NCI-H446 (cell line): ENCODE data around the gene CERS3.
"Not testable (repeated sequence)": the region's sequence is repeated elsewhere in the genome, so short reads cannot be mapped to it uniquely, and the experiment has no call there.

Experiments
- DNase-seq, 2 experiments: peaks; one replicate each; lab custom pipeline; 2025; lab: John Stamatoyannopoulos, UW

The CERS3 gene

DNA sequence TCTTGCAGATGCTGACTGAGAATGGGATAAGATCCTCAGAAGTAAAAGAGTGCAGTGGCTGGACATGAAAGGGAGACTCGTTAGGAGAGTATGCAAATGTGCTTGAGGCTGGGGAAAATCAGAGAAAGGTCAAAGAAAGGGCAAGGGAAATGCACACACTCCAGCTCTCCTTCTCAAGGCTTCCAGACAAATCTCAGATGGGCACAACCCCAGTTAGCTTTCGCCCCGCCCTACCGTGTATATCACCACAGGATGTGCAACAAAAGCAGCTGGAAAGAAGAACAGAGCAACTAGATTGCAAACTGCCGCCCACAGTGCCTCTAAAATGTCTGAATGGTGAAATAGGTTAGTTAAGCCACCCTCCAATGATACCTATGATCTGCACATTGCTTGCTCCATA, 63.9 kb downstream of the CERS3 start:
- DNase-seq: no peak

DNA sequence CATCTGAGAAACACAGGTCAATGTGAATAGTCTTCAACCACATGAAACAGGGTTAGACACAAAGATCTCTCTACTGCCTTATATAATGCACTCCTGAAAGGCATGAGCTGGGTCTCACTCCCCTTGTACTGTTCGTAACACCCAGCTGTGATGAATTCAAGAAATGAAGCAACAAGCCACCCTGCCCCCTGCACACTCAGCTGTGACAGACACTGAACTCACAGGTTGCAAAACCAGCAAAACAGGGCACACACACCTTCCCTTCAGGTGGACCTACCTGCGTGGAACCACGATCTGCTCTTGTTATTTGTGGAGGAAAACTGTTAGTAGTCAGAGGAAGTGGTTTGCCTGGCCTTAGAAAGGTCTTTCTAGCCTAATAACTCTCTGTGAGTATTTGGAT, 64.5 kb downstream of the CERS3 start:
- DNase-seq: no peak

GRCh38 chr15:100463515-100463914, 65.2 kb downstream of the CERS3 start:
- no peak for DNase-seq

GRCh38 chr15:100461049-100461448, 67.7 kb downstream of the CERS3 start:
- DNase-seq: no peak

DNA sequence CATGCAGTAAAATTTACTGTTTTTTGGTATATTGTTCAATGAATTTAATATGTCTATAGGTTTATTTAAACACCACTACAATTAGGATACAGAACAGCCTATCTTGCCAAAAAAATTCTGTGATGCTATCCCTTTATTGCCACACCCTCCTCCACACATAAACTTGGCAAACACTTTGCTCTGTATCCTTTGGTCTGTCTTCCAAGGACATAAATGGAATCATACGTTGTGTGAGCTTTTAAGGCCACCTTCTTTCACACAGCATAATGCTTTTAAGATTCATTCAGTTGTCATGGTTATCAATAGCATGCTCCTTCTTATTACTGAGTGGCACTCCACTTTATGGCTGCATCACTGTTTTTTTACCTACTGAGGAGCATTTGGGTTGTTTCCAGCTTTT, 71.5 kb downstream of the CERS3 start:
- DNase-seq: no peak

DNA sequence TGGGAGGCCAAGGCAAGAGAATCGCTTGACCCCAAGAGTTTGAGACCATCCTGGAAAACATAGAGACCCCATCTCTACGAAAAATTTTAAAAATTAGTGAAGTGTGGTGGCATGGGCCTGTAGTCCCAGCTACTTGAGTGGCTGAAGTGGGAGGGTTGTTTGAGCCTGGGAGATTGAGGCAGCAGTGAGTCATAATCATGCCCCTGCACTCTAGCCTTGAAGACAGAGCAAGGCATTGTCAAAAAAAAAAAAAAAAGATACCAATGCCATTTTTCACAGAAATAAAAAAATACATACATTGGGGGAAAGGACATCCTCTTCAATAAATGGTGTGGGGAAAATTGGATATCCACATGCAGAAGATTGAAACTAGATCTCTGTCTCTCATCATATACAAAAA, 74.6 kb downstream of the CERS3 start:
- DNase-seq: no peak

DNA sequence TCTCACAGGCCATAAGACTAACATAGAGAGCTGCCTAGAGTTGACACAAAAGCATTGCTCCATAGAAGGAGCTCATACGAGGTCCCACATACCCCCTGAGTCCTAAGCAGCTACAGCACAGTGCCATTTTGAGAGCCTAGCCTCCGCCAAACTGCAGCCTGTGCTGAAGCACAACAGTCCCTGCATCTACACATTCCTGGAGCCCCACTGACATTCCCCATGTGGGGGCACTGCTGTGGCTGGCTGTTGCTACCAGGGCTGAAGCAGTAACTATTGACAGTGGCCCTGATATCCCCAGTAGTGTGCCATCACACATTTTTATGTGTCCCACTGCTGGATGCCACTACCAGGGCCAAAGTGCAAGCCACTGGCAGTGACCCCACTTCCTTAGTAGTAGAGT, 80.3 kb downstream of the CERS3 start:
- no peak for DNase-seq

- not testable (repeated sequence) for DNase-seq
Observed at GRCh38 chr15:100441063-100441462, 87.7 kb downstream of the CERS3 start.

- DNase-seq: no peak
Observed at GRCh38 chr15:100439514-100439913, 89.2 kb downstream of the CERS3 start.

DNA sequence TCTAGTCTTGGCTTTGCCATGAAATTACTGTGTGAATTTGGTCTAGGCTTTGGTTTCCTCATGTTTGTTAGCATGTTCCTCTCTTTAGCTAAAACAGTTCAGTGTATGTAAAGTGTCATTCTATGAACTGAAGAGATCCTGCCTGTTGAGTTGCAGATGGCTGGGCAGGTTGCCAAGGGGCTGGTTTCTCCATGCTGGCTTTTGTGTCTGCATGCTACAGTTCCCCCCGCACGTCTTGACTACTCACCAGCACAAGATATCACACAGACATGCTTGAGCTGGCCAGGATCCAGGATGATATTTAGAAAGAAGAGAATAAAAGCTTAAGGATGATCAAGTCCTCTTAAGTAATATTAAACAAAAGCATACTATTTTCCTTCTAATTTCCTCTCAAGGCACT, 90.2 kb downstream of the CERS3 start:
- peak; percentile 16 to 68 for DNase-seq

GRCh38 chr15:100437261-100437660, 91.5 kb downstream of the CERS3 start:
- no peak for DNase-seq

GRCh38 chr15:100434561-100434960, 94.2 kb downstream of the CERS3 start:
- DNase-seq: no peak

DNA sequence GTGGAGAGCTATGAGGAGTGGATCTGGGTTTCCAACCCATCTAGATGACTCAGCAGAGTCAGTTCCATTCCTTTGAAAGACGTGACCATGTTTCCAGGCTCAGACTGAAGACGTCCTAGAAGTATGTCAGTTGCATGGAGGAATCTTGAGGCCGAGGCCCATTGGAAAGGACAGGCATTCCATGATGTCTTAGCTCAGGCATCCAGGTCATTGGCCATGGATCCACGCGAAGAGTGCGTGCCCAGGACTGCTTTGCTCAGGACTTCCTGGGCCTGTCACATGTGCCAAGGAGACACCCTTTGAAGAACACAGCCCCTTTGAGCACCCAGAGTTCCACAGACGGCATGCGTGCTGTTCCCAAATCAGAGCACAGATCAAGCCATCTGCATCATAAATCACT, 94.7 kb downstream of the CERS3 start:
- DNase-seq: no peak

DNA sequence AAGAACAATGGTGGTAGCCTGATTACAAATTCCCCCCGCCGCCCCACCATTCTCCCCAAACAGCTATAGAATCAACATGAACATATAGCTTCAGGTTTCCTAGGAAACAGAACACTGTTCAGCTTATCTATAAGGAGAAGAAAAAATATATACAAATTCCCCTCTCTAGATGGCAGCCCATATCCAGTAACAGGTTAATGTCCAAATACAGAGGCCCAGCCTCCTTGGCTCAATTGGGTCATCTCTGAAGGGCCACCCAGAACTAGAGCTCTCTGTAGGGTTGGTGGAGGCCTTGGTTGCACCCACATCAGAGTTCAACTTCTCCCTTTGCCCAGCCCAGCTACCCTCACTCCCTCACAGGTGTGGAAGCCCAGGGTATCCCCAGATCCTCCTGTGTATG, 95.4 kb downstream of the CERS3 start:
- no peak for DNase-seq

DNA sequence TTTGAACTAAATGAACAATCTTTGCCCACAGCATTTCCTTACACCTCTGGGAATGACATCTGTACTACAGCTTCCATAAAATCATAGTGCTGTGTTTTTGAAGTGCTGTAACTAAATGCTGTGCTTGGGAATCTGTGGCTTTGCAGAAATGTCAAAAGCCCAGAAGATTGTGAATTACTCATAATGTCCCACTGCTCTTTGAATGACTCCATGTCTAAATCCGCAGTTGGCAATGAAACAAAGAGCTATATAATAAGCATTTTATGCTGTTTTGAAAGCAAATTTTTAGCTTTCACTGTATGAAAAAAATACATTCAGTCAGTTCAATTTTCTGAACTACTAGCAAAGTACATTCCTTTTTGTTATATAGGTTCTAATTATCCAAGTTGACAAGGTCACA, 98.3 kb downstream of the CERS3 start:
- no peak for DNase-seq

DNA sequence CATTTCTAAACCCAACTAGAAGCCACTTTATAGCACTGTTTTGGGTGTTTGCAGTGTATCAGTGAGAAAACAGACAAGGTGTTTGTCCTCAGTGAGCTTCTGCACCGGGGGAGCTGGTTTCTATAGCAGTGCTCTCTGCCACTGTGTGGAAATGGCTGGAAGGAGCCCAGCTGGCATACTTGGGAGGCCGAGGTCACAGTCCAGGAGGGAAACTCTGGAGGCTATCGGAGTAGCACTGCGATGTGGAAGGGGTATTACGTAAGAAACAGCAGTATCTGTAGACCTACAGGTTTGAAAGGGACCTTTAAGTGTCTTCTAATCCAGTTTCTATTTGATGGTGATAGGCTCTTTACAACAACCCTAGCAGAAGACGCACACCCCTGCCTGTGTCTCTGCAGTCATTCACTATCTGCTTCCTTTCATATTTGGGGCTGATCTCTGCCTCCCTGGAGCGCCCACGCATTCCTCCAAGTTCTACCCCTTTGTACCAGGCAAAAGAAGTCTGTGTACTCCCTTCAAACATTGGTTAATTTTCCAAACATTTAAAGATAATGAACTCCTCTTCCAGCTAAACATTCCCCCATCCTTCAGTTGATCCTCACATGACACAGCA, 99.5 kb downstream of the CERS3 start:
- no peak for DNase-seq

GRCh38 chr15:100426937-100427336, 101.8 kb downstream of the CERS3 start:
- no peak for DNase-seq

GRCh38 chr15:100405179-100405578, 123.6 kb downstream of the CERS3 start:
- no peak for DNase-seq

GRCh38 chr15:100400996-100401395, 127.8 kb downstream of the CERS3 start:
- no peak for DNase-seq

- DNase-seq: no peak
Observed at GRCh38 chr15:100394736-100395440, 133.9 kb downstream of the CERS3 start.

GRCh38 chr15:100393008-100393407, 135.7 kb downstream of the CERS3 start:
- no peak for DNase-seq

DNA sequence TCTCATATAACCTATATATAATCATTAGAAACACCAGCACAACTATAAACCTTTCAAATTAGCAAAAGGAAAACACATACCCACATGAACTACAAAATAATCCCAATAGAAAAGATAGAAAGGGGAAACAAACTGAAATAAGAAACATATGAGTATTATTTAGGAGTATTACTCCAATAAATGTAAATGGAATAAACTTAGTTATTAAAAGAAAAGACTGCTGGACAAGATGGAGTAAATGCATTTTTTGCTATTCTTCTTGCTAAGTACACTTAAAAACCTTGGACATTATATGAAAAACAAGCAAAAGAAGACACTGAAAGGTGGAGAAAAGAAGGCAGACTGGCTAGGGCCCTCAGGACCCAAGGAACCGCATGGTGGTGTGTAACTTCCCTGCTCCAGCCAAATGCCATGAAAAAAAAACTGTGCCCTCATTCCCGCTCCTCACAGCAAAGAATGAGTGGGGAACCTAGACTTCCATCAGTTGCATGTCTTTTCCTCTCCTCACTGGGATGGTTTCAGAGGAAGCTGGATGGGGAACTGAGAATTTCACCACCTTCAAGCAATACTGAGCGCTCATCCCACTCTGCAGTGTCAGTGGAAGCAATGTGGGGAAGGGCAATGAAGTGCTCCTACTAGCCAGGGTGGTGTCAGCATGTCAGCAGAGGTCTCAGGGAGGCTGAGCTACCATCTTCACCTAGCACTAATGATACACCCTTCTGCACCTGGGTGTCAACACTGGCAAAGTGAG, 143.3 kb downstream of the CERS3 start:
- no peak for DNase-seq

GRCh38 chr15:100384108-100384410, 144.7 kb downstream of the CERS3 start:
- no peak for DNase-seq
